ENCODE results near the gene MMP26. TPM values are rescaled to one million over a fixed set of nuclear protein-coding genes. Genes with fewer than 3 reads are reported as not detected.

The MMP26 gene
- not detected in 2 replicates for total RNA-seq

GRCh38 chr11:4704054-4704789, at the start of gene MMP26:
Gene MMP26, plus strand, starts transcription at chr11:4704784.

GRCh38 chr11:4697585-4697984, 7.0 kb upstream of the MMP26 start, which contains the start of gene OR51E2:
Gene OR51E2, minus strand, starts transcription at chr11:4697853. Its CDS starts 15,142 bp downstream, at chr11:4682711.

Other genes with a start within 250 kb of the MMP26 start
- not detected in 2 replicates for gene OR52K1, start 222.1 kb upstream of the MMP26 start, total RNA-seq
- not detected in 2 replicates for gene OR52M1, start 159.6 kb upstream of the MMP26 start, total RNA-seq
- gene OR52I2, start 123.0 kb upstream of the MMP26 start, total RNA-seq: not detected in 2 replicates
- gene OR52I1, start 110.7 kb upstream of the MMP26 start, total RNA-seq: not detected in 2 replicates
- 8.9 TPM in 2 replicates for gene TRIM68, start 96.6 kb upstream of the MMP26 start, total RNA-seq
- not detected in 2 replicates for gene OR51D1, start 67.3 kb upstream of the MMP26 start, total RNA-seq
- not detected in 2 replicates for gene OR51E1, start 60.8 kb upstream of the MMP26 start, total RNA-seq
- gene OR51E2, start 6.9 kb upstream of the MMP26 start, total RNA-seq: not detected in 2 replicates
- gene OR51F1, start 65.2 kb downstream of the MMP26 start, total RNA-seq: not detected in 2 replicates
- gene OR52R1, start 99.6 kb downstream of the MMP26 start, total RNA-seq: not detected in 2 replicates
- gene OR51F2, start 116.5 kb downstream of the MMP26 start, total RNA-seq: not detected in 2 replicates
- gene OR51S1, start 144.4 kb downstream of the MMP26 start, total RNA-seq: not detected in 2 replicates
- not detected in 2 replicates for gene OR51T1, start 177.1 kb downstream of the MMP26 start, total RNA-seq
- not detected in 2 replicates for gene OR51A7, start 199.0 kb downstream of the MMP26 start, total RNA-seq
- gene OR51G2, start 214.6 kb downstream of the MMP26 start, total RNA-seq: not detected in 2 replicates
- gene OR51G1, start 219.6 kb downstream of the MMP26 start, total RNA-seq: not detected in 2 replicates
- gene OR51A4, start 242.8 kb downstream of the MMP26 start, total RNA-seq: not detected in 2 replicates